SK-N-SH treated with all-trans-retinoic acid at 6 μM for 48 hours (cell line): ENCODE measurements around the gene RTP4.

Experiments
- CSDC2 ChIP-seq: fragments of 250-450 bp; sonication (Bioruptor Pico); IDR thresholded peaks from 2 replicates; pipeline ENCODE4 v1.5.0; 2020; ENCODE audit warnings: mild to moderate bottlenecking, moderate library complexity
- ZFP3 ChIP-seq: fragments of 250-450 bp; sonication (Bioruptor Pico); IDR thresholded peaks from 2 replicates; pipeline ENCODE4 v1.5.0; 2020; ENCODE audit warnings: mild to moderate bottlenecking, moderate library complexity

DNA sequence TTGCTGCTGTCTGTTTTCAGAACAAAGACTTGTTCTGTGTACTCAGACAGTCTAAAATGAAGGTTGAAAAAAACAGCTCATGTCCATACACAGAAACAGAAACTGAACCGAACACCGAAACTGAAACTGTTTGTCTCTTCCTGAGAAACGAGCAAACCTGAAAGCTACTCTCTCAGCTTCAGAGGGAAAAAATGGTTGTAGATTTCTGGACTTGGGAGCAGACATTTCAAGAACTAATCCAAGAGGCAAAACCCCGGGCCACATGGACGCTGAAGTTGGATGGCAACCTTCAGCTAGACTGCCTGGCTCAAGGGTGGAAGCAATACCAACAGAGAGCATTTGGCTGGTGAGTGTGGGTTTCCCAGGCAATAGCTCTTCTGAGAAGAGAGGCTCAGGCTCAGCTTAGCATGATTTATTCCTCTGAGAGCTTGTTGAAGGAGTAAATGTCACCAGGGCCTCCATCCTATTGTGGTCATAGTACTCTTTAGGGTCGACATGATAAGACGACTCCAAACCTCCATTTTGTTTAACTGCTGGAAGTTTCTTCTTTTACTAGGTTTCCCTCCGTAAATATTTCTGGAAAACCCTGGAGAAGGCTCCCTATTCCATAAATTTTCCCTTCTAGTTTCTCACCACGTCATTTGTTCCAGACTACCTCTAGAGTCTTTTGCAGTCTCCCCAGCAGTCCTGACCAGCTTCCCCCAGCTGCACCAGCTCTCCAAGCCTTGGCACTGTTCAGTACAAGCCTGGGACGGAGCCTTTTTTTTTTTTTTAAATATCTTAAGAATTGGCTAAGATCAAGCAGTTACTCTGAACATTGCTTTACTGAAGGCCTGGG is at the start of gene RTP4:
- TF ChIP-seq CSDC2 = no peak
- TF ChIP-seq ZFP3 (CRISPR knock-in tag) = no peak
